GM12878 (cell line): ENCODE measurements around the gene SMOC1. TPM values are rescaled to one million over a fixed set of nuclear protein-coding genes. Genes with fewer than 3 reads are reported as not detected.

ENCODE experiments used
- ATAC-seq: fragments of 200-7000 bp; cut with Tn5 transposase; 3 replicates; pipeline ENCODE4 v1.9.1; 2020; ENCODE audit warnings: mild to moderate bottlenecking, moderate library complexity
- BruUV-seq: library from RNA; stranded (reverse); fragments of 400-500 nt; replicated peaks from 2 replicates; lab custom pipeline; 2021; lab: Mats Ljungman, UMichigan
- CTCF ChIA-PET: fragments of 300-600 bp; sonication (Branson Sonifier 250); formaldehyde crosslinking; extraction: SDS; loops from one replicate; lab custom pipeline; 2021; ENCODE audit warnings: inconsistent platforms; lab: Yijun Ruan, JAX
- POLR2A ChIA-PET: fragments of 350-600 bp; formaldehyde crosslinking; extraction: SDS; loops from one replicate; lab custom pipeline; 2021; ENCODE audit warnings: inconsistent platforms; lab: Charles Lee
- RAD21 ChIA-PET: fragments of 300-600 bp; sonication (Branson Sonifier 250); formaldehyde crosslinking; loops from one replicate; lab custom pipeline; 2023; ENCODE audit warnings: antibody characterized with exemption; ENCODE audit not compliant: unreplicated experiment; lab: Charles Lee
- SMC1A ChIA-PET: fragments of 300-600 bp; sonication (Branson Sonifier 250); formaldehyde crosslinking; loops from one replicate; lab custom pipeline; 2023; ENCODE audit not compliant: unreplicated experiment, uncharacterized antibody; lab: Charles Lee
- DNase-seq: peaks from one replicate; pipeline ENCODE4 v3.0.0-alpha.2; 2011; ENCODE audit warnings: low read depth, low spot score
- FAIRE-seq: peaks from 3 replicates; lab custom pipeline; 2011; peaks lifted over from hg19 to GRCh38; lab: Jason Lieb, UNC
- H2AFZ ChIP-seq: 2 replicates; pipeline ENCODE4 v1.6.0; 2011; ENCODE audit warnings: low read depth, low read length, control low read depth; ENCODE audit not compliant: control insufficient read depth
- H3K27ac ChIP-seq: 2 replicates; pipeline ENCODE4 v1.5.1; 2011; ENCODE audit warnings: control low read depth; ENCODE audit not compliant: control insufficient read depth, insufficient read depth
- H3K27me3 ChIP-seq, 2 experiments: replicated peaks in 1 of 2; 2 replicates each; pipeline versions ENCODE4 v1.6.0 to v1.6.1; 2011; ENCODE audit warnings: low read length in 1 of 2; ENCODE audit not compliant: control insufficient read depth in 2 of 2, insufficient read depth in 2 of 2
- H3K36me3 ChIP-seq, 2 experiments: 2 replicates each; pipeline ENCODE4 v1.5.1; 2011; ENCODE audit warnings: low read length in 1 of 2; ENCODE audit not compliant: control insufficient read depth in 2 of 2, insufficient read depth in 2 of 2
- H3K4me1 ChIP-seq: 2 replicates; pipeline ENCODE4 v1.6.1; 2011; ENCODE audit warnings: mild to moderate bottlenecking, low read length, moderate library complexity, mixed read lengths; ENCODE audit not compliant: control insufficient read depth, insufficient read depth
- H3K4me2 ChIP-seq: 2 replicates; pipeline ENCODE4 v1.6.0; 2011; ENCODE audit warnings: control low read depth; ENCODE audit not compliant: control insufficient read depth, insufficient read depth
- H3K4me3 ChIP-seq: fragments of 200-600 bp; sonication (generic); 2 replicates; pipeline ENCODE4 v1.5.1; 2016
- H3K79me2 ChIP-seq: 2 replicates; pipeline ENCODE4 v1.6.0; 2011; ENCODE audit warnings: low read length; ENCODE audit not compliant: control insufficient read depth, insufficient read depth
- H3K9ac ChIP-seq: 2 replicates; pipeline ENCODE4 v1.8.0; 2011; ENCODE audit warnings: low read length, control low read depth, mixed read lengths; ENCODE audit not compliant: control insufficient read depth, insufficient read depth
- H3K9me3 ChIP-seq: replicated peaks from 3 replicates; pipeline ENCODE4 v1.5.1; 2011; ENCODE audit warnings: mild to moderate bottlenecking, low read length; ENCODE audit not compliant: control insufficient read depth, insufficient read depth
- H4K20me1 ChIP-seq: 2 replicates; pipeline ENCODE4 v1.6.0; 2011; ENCODE audit not compliant: control insufficient read depth, insufficient read depth
- BCL3 ChIP-seq: IDR thresholded peaks from 2 replicates; pipeline ENCODE4 v1.6.1; 2011; ENCODE audit warnings: borderline replicate concordance, low read depth, mild to moderate bottlenecking, moderate library complexity, low read length; ENCODE audit not compliant: insufficient read depth, poor library complexity, severe bottlenecking
- CBX3 ChIP-seq: fragments of 200-600 bp; sonication (generic); IDR thresholded peaks from 2 replicates; pipeline ENCODE4 v1.6.1; 2016; ENCODE audit warnings: low read depth, borderline replicate concordance
- CBX5 ChIP-seq: sonication (generic); IDR thresholded peaks from 2 replicates; pipeline ENCODE4 v1.6.1; 2016; ENCODE audit warnings: low read depth, moderate library complexity, mild to moderate bottlenecking, inconsistent platforms
- FOS ChIP-seq: IDR thresholded peaks from 3 replicates; pipeline ENCODE4 v1.6.1; 2011; ENCODE audit warnings: borderline replicate concordance; ENCODE audit not compliant: insufficient read length; ENCODE audit errors: extremely low read depth
- IKZF2 ChIP-seq, 2 experiments: fragments of 450-650 bp; IDR thresholded peaks; 2 replicates each; pipeline ENCODE4 v1.6.1; 2017; ENCODE audit warnings: mild to moderate bottlenecking in 2 of 2, moderate library complexity in 2 of 2
- MEF2B ChIP-seq: fragments of 450-650 bp; IDR thresholded peaks from 2 replicates; pipeline ENCODE4 v1.6.1; 2018; ENCODE audit warnings: mild to moderate bottlenecking, moderate library complexity; ENCODE audit not compliant: partially characterized antibody, poor library complexity, severe bottlenecking
- MLLT1 ChIP-seq: fragments of 450-650 bp; IDR thresholded peaks from 2 replicates; pipeline ENCODE4 v1.6.1; 2016; ENCODE audit warnings: mild to moderate bottlenecking
- MTA2 ChIP-seq: fragments of 450-650 bp; IDR thresholded peaks from 2 replicates; pipeline ENCODE4 v1.6.1; 2016; ENCODE audit warnings: low read depth, mild to moderate bottlenecking, moderate library complexity
- NKRF ChIP-seq: fragments of 450-650 bp; conservative IDR thresholded peaks from 2 replicates; pipeline ENCODE4 v1.6.1; 2017; ENCODE audit warnings: mild to moderate bottlenecking, moderate library complexity
- NR2F1 ChIP-seq: fragments of 450-650 bp; conservative IDR thresholded peaks from 2 replicates; pipeline ENCODE4 v1.6.1; 2017; ENCODE audit warnings: mild to moderate bottlenecking
- RELA ChIP-seq: fragments of 450-650 bp; IDR thresholded peaks from 2 replicates; pipeline ENCODE4 v1.8.0; 2014; ENCODE audit warnings: borderline replicate concordance; ENCODE audit not compliant: partially characterized antibody
- USF1 ChIP-seq: IDR thresholded peaks from 2 replicates; pipeline ENCODE4 v1.6.1; 2011; ENCODE audit warnings: borderline replicate concordance, low read depth, mild to moderate bottlenecking, moderate library complexity, mixed read lengths, low read length; ENCODE audit not compliant: insufficient read depth; ENCODE audit errors: extremely low read length
- WGBS: methylation state at CpG from one replicate; pipeline ENCODE4 v1.1.6; 2016; ENCODE audit warnings: low lambda C conversion rate; ENCODE audit not compliant: insufficient replicate concordance, insufficient coverage; ENCODE audit errors: missing lambda C conversion rate; 5-methylcytosine and 5-hydroxymethylcytosine counted together
- in situ Hi-C: fragments of 300-500 bp; cut with MboI; formaldehyde crosslinking; loops from 9 replicates; pipeline ENCODE4 v1.14.3; 2018; ENCODE audit warnings: mixed read lengths
- intact Hi-C: fragments of 100-400 bp; cut with micrococcal nuclease; formaldehyde crosslinking; loops from one replicate; pipeline ENCODE4 v1.14.2; 2022; ENCODE audit not compliant: unreplicated experiment
- polyA plus RNA-seq, 11 experiments: library from polyadenylated mRNA; depleted of rRNA in 4 of 11; unstranded in 6 of 11; stranded (reverse) in 5 of 11; fragments of >200 nt; fragmentation: Nextera tagmentation in 4 of 11; fragmentation: Illumina TruSeq in 1 of 11; extraction: Ambion mirVana in 4 of 11; extraction: Trizol in 1 of 11; gene quantifications; 1 replicate in 1 of 11; 2 replicates in 10 of 11; pipeline versions ENCODE4 v1.2.1 to v1.2.3, GENCODE V29; 2011 to 2016; ENCODE audit warnings: inconsistent platforms in 2 of 11, missing spikeins in 2 of 11, low read depth in 1 of 11
- total RNA-seq, 4 experiments: library from RNA; depleted of rRNA in 3 of 4; stranded (reverse); fragments of >200 nt in 3 of 4; fragmentation: Illumina TruSeq in 1 of 4; extraction: Trizol in 1 of 4; gene quantifications; 2 replicates each; pipeline versions ENCODE4 v1.2.1 to v1.2.3, GENCODE V29; 2013 to 2021

Gene SMOC1
- total and polyA plus RNA-seq, 10 of the 15 experiments (the other 5 are each of a cell fraction or from before 2014, with no cell fraction given), result 0.03 to 0.26 (median 0.14) TPM; not detected in 7

GRCh38 chr14:69848903-69849391 lies 30.3 kb upstream of the SMOC1 start:
- H2AFZ ChIP-seq, result no peak overlapping the region
- no peaks in the 10 kb centered on the region for H3K36me3 ChIP-seq
- H3K79me2 ChIP-seq, result no peaks in the 10 kb centered on the region
- H3K4me3 ChIP-seq, result no peak overlapping the region
- BruUV-seq, result no TSS peak
- in situ Hi-C loops (no loop called here), intact Hi-C loops (no loop called here)
- 40% methylated on average over 6 of the region's 6 CpGs for WGBS
- RAD21 ChIA-PET, result no interaction called here
- DNase-seq (no peak), ATAC-seq (no peak), FAIRE-seq (no peak)
- no peak overlapping the region for H3K9ac ChIP-seq
- H3K27me3 ChIP-seq, result peaks cover 2% of the 10 kb centered on the region in 2 experiments; a peak in 2 of 4 replicates
- H3K9me3 ChIP-seq, result no peaks in the 10 kb centered on the region
- no peaks in the 10 kb centered on the region for H3K4me1 ChIP-seq
- CTCF ChIA-PET, result no interaction called here
- SMC1A ChIA-PET, result no interaction called here
- H4K20me1 ChIP-seq, result no peaks in the 10 kb centered on the region
- POLR2A ChIA-PET, result no interaction called here
- H3K27ac ChIP-seq, result no peak overlapping the region
- no peak overlapping the region for H3K4me2 ChIP-seq
- TF ChIP-seq NKRF (no peak), NR2F1 (no peak), BCL3 (no peak), FOS (no peak), IKZF2 (IDR thresholded peaks at IDR 0.05) (no peak), RELA (no peak), MTA2 (no peak), CBX5 (no peak), CBX3 (no peak), MEF2B (no peak), USF1 (no peak), MLLT1 (no peak)
